Neural cell (in vitro differentiated cells): ENCODE data around the gene LCN2. TPM values are rescaled to one million over a fixed set of nuclear protein-coding genes. Genes with fewer than 3 reads are reported as not detected.

Experiments
- H2AFZ ChIP-seq: fragments of 200-600, 300-800 bp; sonication (generic), shearing (Covaris generic); 2 replicates; pipeline ENCODE4 v1.6.0; 2014; ENCODE audit warnings: low read depth, mild to moderate bottlenecking, antibody characterized with exemption, low read length, moderate library complexity
- H3F3A ChIP-seq: fragments of 200-600 bp; shearing (Covaris generic); 2 replicates; pipeline ENCODE4 v1.6.1; 2016; ENCODE audit warnings: mild to moderate bottlenecking, moderate library complexity, mixed read lengths, antibody characterized with exemption, low read length; ENCODE audit not compliant: insufficient read depth, poor library complexity, severe bottlenecking
- H3K27ac ChIP-seq: fragments of 200-600, 300-800 bp; sonication (generic), shearing (Covaris generic); 2 replicates; pipeline ENCODE4 v1.5.1; 2014; ENCODE audit warnings: mild to moderate bottlenecking, low read length, moderate library complexity
- H3K27me3 ChIP-seq: fragments of 300-800, 200-600 bp; sonication (generic), shearing (Covaris generic); 2 replicates; pipeline ENCODE4 v1.6.0; 2014; ENCODE audit warnings: mild to moderate bottlenecking, low read depth, low read length, moderate library complexity; ENCODE audit not compliant: insufficient read depth
- H3K36me3 ChIP-seq: fragments of 300-800, 200-600 bp; sonication (generic), shearing (Covaris generic); 2 replicates; pipeline ENCODE4 v1.5.1; 2014; ENCODE audit warnings: mild to moderate bottlenecking, antibody characterized with exemption, low read length, moderate library complexity; ENCODE audit not compliant: insufficient read depth
- H3K4me2 ChIP-seq: fragments of 300-800, 200-600 bp; sonication (generic), shearing (Covaris generic); 2 replicates; pipeline ENCODE4 v1.6.0; 2014; ENCODE audit warnings: mild to moderate bottlenecking, low read length
- H3K4me3 ChIP-seq: fragments of 300-800, 200-600 bp; sonication (generic), shearing (Covaris generic); 2 replicates; pipeline ENCODE4 v1.5.1; 2014; ENCODE audit warnings: mild to moderate bottlenecking, low read length, moderate library complexity
- H3K79me2 ChIP-seq: fragments of 200-600 bp; shearing (Covaris generic); replicated peaks from 2 replicates; pipeline ENCODE4 v1.6.0; 2014; ENCODE audit warnings: mild to moderate bottlenecking, low read length, moderate library complexity; ENCODE audit not compliant: insufficient read depth
- H3K9ac ChIP-seq: fragments of 300-800, 200-600 bp; sonication (generic), shearing (Covaris generic); 2 replicates; pipeline ENCODE4 v1.6.1; 2016; ENCODE audit warnings: mild to moderate bottlenecking, low read length, mixed read lengths
- H3K9me2 ChIP-seq: fragments of 200-600 bp; shearing (Covaris generic); 2 replicates; pipeline ENCODE4 v1.6.1; 2016; ENCODE audit warnings: mild to moderate bottlenecking, low read length, mixed read lengths; ENCODE audit not compliant: insufficient read depth
- H3K9me3 ChIP-seq: fragments of 200-600, 300-800 bp; sonication (generic), shearing (Covaris generic); 2 replicates; pipeline ENCODE4 v1.6.1; 2016; ENCODE audit warnings: mild to moderate bottlenecking, mixed run types, low read length, moderate library complexity, mixed read lengths
- H4K20me1 ChIP-seq: fragments of 200-600 bp; shearing (Covaris generic); 2 replicates; pipeline ENCODE4 v1.6.1; 2016; ENCODE audit warnings: mild to moderate bottlenecking, mixed run types; ENCODE audit not compliant: insufficient read depth
- CTCF ChIP-seq: fragments of 450-650 bp; IDR thresholded peaks from 2 replicates; pipeline ENCODE4 v1.5.1; 2014; ENCODE audit warnings: antibody characterized with exemption, mild to moderate bottlenecking, moderate library complexity; ENCODE audit not compliant: poor library complexity, severe bottlenecking
- EP300 ChIP-seq: fragments of 450-650 bp; conservative IDR thresholded peaks from 2 replicates; pipeline ENCODE4 v1.6.1; 2014; ENCODE audit warnings: antibody characterized with exemption, mild to moderate bottlenecking, moderate library complexity; ENCODE audit not compliant: poor library complexity, severe bottlenecking
- EZH2 ChIP-seq: fragments of 200-600, 300-800 bp; shearing (Covaris generic), sonication (generic); IDR thresholded peaks from 2 replicates; pipeline ENCODE4 v1.6.1; 2014; ENCODE audit warnings: antibody characterized with exemption, low read length, borderline replicate concordance, mild to moderate bottlenecking; ENCODE audit not compliant: insufficient read depth, poor library complexity, severe bottlenecking
- MXI1 ChIP-seq: fragments of 450-650 bp; conservative IDR thresholded peaks from 2 replicates; pipeline ENCODE4 v1.6.1; 2014; ENCODE audit warnings: antibody characterized with exemption, mild to moderate bottlenecking; ENCODE audit not compliant: poor library complexity, severe bottlenecking
- POLR2AphosphoS5 ChIP-seq: IDR thresholded peaks from 2 replicates; pipeline ENCODE4 v1.6.1; 2012
- RAD21 ChIP-seq: fragments of 450-650 bp; conservative IDR thresholded peaks from 2 replicates; pipeline ENCODE4 v1.6.1; 2014; ENCODE audit warnings: antibody characterized with exemption, mild to moderate bottlenecking, moderate library complexity
- REST ChIP-seq: IDR thresholded peaks from 2 replicates; pipeline ENCODE4 v1.6.1; 2012; ENCODE audit warnings: borderline replicate concordance
- SMC3 ChIP-seq: fragments of 450-650 bp; conservative IDR thresholded peaks from 2 replicates; pipeline ENCODE4 v1.6.1; 2014; ENCODE audit warnings: antibody characterized with exemption, mild to moderate bottlenecking, moderate library complexity; ENCODE audit not compliant: poor library complexity
- TAF1 ChIP-seq: IDR thresholded peaks from 2 replicates; pipeline ENCODE4 v1.6.1; 2012; ENCODE audit warnings: low read depth
- polyA minus RNA-seq: library from RNA; depleted of rRNA, polyadenylated mRNA; stranded (reverse); fragments of >200 nt; gene quantifications from 2 replicates; pipeline ENCODE4 v1.2.3, GENCODE V29; 2014
- polyA plus RNA-seq: library from polyadenylated mRNA; depleted of rRNA; stranded (reverse); fragments of >200 nt; gene quantifications from 2 replicates; pipeline ENCODE4 v1.2.3, GENCODE V29; 2014

The LCN2 gene
- polyA plus RNA-seq (not detected in 2 replicates), polyA minus RNA-seq (not detected in 2 replicates)

GRCh38 chr9:128149001-128149701, at the start of gene LCN2:
TSS of gene LCN2 (plus strand) at chr9:128149453. CDS start at chr9:128149526, 73 bp downstream.
- no peak within 1 kb of the TSS for H3K9ac ChIP-seq
- H3K27ac ChIP-seq: no peak within 1 kb of the TSS
- no peaks in the 10 kb centered on the region for H3K9me3 ChIP-seq
- H4K20me1 ChIP-seq: no peaks in the 10 kb centered on the region
- H3F3A ChIP-seq: no peaks in the 10 kb centered on the region
- no peaks in the 10 kb centered on the region for H3K9me2 ChIP-seq
- H3K4me3 ChIP-seq: no peak within 1 kb of the TSS
- no peak within 1 kb of the TSS for H2AFZ ChIP-seq
- no peaks in the 10 kb centered on the region for H3K27me3 ChIP-seq
- H3K36me3 ChIP-seq: no peaks in the 10 kb centered on the region
- H3K79me2 ChIP-seq: no peaks in the 10 kb centered on the region
- H3K4me2 ChIP-seq: no peak within 1 kb of the TSS
- TF ChIP-seq RAD21 (no peak), REST (no peak)

- no peaks in the 10 kb centered on the region for H3K9me2 ChIP-seq
- no peak overlapping the region for H3K27ac ChIP-seq
- H3K9me3 ChIP-seq: no peaks in the 10 kb centered on the region
- no peaks in the 10 kb centered on the region for H3F3A ChIP-seq
- H3K27me3 ChIP-seq: no peaks in the 10 kb centered on the region
- H3K36me3 ChIP-seq: no peaks in the 10 kb centered on the region
- H4K20me1 ChIP-seq: no peaks in the 10 kb centered on the region
- no peak overlapping the region for H2AFZ ChIP-seq
- peak overlapping the region; percentile 69 for H3K9ac ChIP-seq
- peak overlapping the region; percentile 67 for H3K4me3 ChIP-seq
- peak overlapping the region; percentile 37 for H3K4me2 ChIP-seq
- TF ChIP-seq SMC3 (no peak), REST (no peak), POLR2AphosphoS5 (no peak), CTCF (no peak), EP300 (no peak), EZH2 (no peak), TAF1 (no peak), RAD21 (no peak), MXI1 (no peak)
- H3K79me2 ChIP-seq: peaks cover 6% of the 10 kb centered on the region
Observed at GRCh38 chr9:128099932-128100491, 49.2 kb upstream of the LCN2 start.
